Fibroblast of pulmonary artery (primary cell): Measurements from ENCODE around the gene SRBD1.

Source experiments
- DNase-seq: peaks from one replicate; pipeline ENCODE4 v3.0.0-alpha.2; 2010; ENCODE audit warnings: low read depth
- H3K4me3 ChIP-seq: replicated peaks from 2 replicates; pipeline ENCODE4 v1.5.1; 2011; ENCODE audit warnings: low read depth, mild to moderate bottlenecking, control low read depth, low read length, moderate library complexity
- CTCF ChIP-seq: IDR thresholded peaks from 2 replicates; pipeline ENCODE4 v1.5.1; 2011; ENCODE audit warnings: mild to moderate bottlenecking, control low read depth, low read length, inconsistent platforms; ENCODE audit errors: missing control alignments

Gene SRBD1

GRCh38 chr2:45446016-45446415 is 165.1 kb downstream of the SRBD1 start:
- TF ChIP-seq CTCF = no peak
- H3K4me3 ChIP-seq = no peak overlapping the region

GRCh38 chr2:45445037-45445436 is 166.0 kb downstream of the SRBD1 start:
- DNase-seq = no peak
- H3K4me3 ChIP-seq = no peak overlapping the region
- no peak for TF ChIP-seq CTCF

More at GRCh38 chr2:45446016-45446415, 165.1 kb downstream of the SRBD1 start:
- DNase-seq = no peak

GRCh38 chr2:45443012-45443411 is 168.1 kb downstream of the SRBD1 start:
- no peak overlapping the region for H3K4me3 ChIP-seq
- no peak for TF ChIP-seq CTCF

GRCh38 chr2:45442026-45442425 is 169.0 kb downstream of the SRBD1 start:
- H3K4me3 ChIP-seq = no peak overlapping the region
- no peak for DNase-seq
- TF ChIP-seq CTCF = no peak

More at GRCh38 chr2:45443012-45443411, 168.1 kb downstream of the SRBD1 start:
- no peak for DNase-seq

- TF ChIP-seq CTCF = no peak
- H3K4me3 ChIP-seq = no peak overlapping the region
- DNase-seq = no peak
Measured at GRCh38 chr2:45441571-45441970, 169.5 kb downstream of the SRBD1 start.

- no peak overlapping the region for H3K4me3 ChIP-seq
- TF ChIP-seq CTCF = peak; percentile 41
- DNase-seq = peak; percentile 43
Measured at GRCh38 chr2:45439788-45440773, 171.0 kb downstream of the SRBD1 start.
